Calu3 (cell line): Measurements from ENCODE around the gene LBHD2. TPM values are rescaled to one million over a fixed set of nuclear protein-coding genes. Genes with fewer than 3 reads are reported as not detected.

Source experiments
- BruUV-seq: library from RNA; stranded (reverse); fragments of 400-500 nt; replicated peaks from 2 replicates; lab custom pipeline; 2021; lab: Mats Ljungman, UMichigan
- CTCF ChIA-PET: fragments of 300-600 bp; sonication (Branson Sonifier 250); formaldehyde crosslinking; loops from one replicate; lab custom pipeline; 2022; ENCODE audit warnings: antibody characterized with exemption; lab: Charles Lee
- DNase-seq: peaks from one replicate; pipeline ENCODE4 v3.0.0; 2022
- H3K27ac Mint-ChIP-seq: one replicate; pipeline ENCODE4 v1.8.0; 2022; ENCODE audit warnings: mixed read lengths; ENCODE audit not compliant: unreplicated experiment
- H3K27me3 Mint-ChIP-seq: one replicate; pipeline ENCODE4 v1.8.0; 2022; ENCODE audit warnings: mixed read lengths; ENCODE audit not compliant: unreplicated experiment
- H3K36me3 Mint-ChIP-seq: one replicate; pipeline ENCODE4 v1.8.0; 2022; ENCODE audit warnings: mild to moderate bottlenecking, moderate library complexity, mixed read lengths; ENCODE audit not compliant: insufficient read depth, unreplicated experiment
- H3K4me1 Mint-ChIP-seq: one replicate; pipeline ENCODE4 v1.8.0; 2022; ENCODE audit warnings: mild to moderate bottlenecking, low read depth, mixed read lengths; ENCODE audit not compliant: unreplicated experiment
- H3K4me3 Mint-ChIP-seq: one replicate; pipeline ENCODE4 v1.8.0; 2022; ENCODE audit warnings: mild to moderate bottlenecking, low read depth, moderate library complexity, mixed read lengths; ENCODE audit not compliant: unreplicated experiment
- H3K9me3 Mint-ChIP-seq: one replicate; pipeline ENCODE4 v1.8.0; 2022; ENCODE audit warnings: low read depth, mixed read lengths; ENCODE audit not compliant: unreplicated experiment
- intact Hi-C: fragments of 100-400 bp; cut with micrococcal nuclease; formaldehyde crosslinking; loops from one replicate; pipeline ENCODE4 v1.10.0; 2022; ENCODE audit not compliant: unreplicated experiment
- total RNA-seq: library from RNA; stranded (reverse); gene quantifications from 2 replicates; pipeline ENCODE4 v1.2.3, GENCODE V29; 2022
- TF ChIP-seq, protein P1 (sequence below): fragments of 200-600 bp; IDR thresholded peaks from one replicate; pipeline ENCODE4 v1.8.0; 2022; ENCODE audit warnings: antibody characterized with exemption; ENCODE audit not compliant: unreplicated experiment

LBHD2 gene
- total RNA-seq, 1 experiment from 2014 or later = not detected

DNA sequence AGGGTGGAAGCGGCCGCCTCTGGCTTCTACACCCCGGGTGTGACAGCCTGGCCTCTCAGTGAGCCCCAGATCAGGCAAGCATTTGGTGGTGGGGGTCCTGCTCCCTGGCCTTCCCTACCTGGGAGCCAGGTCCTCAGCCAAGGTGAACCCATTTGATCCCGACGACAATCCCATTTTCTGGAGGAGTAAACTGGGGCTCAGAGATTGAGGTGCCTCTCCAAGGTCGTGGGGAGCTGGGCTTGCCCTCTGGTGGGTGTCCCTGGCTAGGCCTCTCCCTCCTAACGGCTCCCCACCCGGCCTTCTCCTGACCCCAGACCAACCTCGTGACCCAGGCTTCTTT, 7.8 kb downstream of the LBHD2 start:
- CTCF ChIA-PET = no interaction called here
- intact Hi-C loops = no loop called here
- Mint-ChIP-seq H3K4me3 (peak overlapping the region; percentile 24), H3K36me3 (peaks cover 9% of the 10 kb centered on the region), H3K4me1 (peaks cover 15% of the 10 kb centered on the region), H3K27ac (no peak overlapping the region), H3K9me3 (no peaks in the 10 kb centered on the region), H3K27me3 (no peaks in the 10 kb centered on the region)
- TF ChIP-seq, protein P1, sequence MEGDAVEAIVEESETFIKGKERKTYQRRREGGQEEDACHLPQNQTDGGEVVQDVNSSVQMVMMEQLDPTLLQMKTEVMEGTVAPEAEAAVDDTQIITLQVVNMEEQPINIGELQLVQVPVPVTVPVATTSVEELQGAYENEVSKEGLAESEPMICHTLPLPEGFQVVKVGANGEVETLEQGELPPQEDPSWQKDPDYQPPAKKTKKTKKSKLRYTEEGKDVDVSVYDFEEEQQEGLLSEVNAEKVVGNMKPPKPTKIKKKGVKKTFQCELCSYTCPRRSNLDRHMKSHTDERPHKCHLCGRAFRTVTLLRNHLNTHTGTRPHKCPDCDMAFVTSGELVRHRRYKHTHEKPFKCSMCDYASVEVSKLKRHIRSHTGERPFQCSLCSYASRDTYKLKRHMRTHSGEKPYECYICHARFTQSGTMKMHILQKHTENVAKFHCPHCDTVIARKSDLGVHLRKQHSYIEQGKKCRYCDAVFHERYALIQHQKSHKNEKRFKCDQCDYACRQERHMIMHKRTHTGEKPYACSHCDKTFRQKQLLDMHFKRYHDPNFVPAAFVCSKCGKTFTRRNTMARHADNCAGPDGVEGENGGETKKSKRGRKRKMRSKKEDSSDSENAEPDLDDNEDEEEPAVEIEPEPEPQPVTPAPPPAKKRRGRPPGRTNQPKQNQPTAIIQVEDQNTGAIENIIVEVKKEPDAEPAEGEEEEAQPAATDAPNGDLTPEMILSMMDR = no peak
- DNase-seq = no peak
- BruUV-seq = no TSS peak

DNA sequence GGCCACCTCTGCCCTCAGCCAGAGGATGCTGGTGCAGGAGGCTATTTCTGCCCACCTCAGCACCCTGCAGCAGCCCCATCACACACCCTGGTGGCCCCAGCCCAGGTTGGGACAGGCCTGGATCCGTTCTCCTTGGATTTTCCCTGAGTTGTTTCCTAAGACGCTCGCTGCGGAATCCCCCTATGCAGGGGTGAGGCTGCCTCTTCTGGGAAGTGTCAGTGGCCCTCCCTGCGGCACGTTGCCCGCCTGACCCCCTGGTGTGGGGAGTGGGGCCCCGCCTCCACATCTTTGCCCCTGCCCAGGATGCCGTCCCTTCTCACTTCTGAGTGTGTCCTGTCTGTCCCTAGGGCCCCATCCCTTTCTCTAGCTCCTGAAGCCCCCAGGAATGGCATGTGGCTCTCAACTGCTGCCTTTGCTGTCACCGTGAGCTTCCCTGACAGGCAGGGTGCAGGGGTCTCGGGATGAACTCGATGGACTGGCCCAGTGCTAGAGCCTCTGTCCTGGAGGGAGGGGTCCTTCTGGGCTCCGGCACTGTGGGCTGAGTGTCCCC, 9.9 kb downstream of the LBHD2 start:
- CTCF ChIA-PET = interaction anchor here (0.6 to 3.2 kb wide), 3 partner anchors 12 to 34 kb away, joined by 4 to 27 read pairs (median 7); no protein-coding TSS in a partner anchor
- Mint-ChIP-seq H3K27ac (no peak overlapping the region), H3K4me3 (peak overlapping the region; percentile 70)

DNA sequence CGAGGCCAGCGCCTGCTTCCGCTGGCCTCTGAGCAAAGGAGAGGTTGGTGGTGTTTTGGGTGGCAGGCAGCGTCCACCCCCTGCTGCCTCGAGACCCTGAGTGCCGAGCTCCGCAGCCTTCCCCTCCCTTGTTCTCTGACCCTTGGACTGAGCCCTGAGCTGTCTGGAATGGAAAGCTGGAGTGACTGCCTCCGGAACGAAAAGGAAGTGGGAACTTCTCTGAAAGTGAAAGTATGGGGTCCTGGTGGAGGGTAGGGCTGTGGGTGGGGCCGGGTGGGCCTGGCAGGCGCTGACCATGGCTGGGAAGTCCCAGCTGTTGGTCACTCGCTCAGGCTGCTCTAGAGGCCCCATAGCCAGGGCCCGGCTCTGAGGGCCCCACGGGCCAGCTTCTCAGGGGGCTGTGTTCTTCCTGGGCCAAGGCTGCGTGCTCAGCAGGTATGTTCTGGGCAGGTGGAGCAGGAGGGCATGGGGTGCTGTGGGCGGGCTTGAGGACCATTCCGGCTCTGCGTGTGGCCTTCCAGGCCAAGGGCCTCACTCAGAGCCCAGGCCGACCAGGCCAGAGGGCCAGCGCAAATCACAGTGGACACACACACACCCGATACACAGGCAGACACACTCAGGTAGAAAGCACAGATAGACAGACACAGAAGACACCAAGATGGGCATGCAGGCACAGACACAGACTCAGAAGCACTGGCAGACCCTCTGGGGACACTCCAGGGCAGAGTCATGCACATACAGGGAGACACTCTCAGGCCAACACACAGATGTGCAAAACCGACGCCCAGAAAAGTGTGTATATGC, 10.6 kb downstream of the LBHD2 start, which contains the start of gene EXOC3L4:
TSS of gene EXOC3L4 (plus strand) at position 320 of the 804 bp plus-strand sequence. CDS start 5,495 bp downstream, outside the sequence.
- TF ChIP-seq, protein P1 = no peak
- peak within 1 kb of the TSS; percentile 12 for H3K27ac Mint-ChIP-seq
- intact Hi-C loops = no loop called here
- no peak for DNase-seq
- H3K4me3 Mint-ChIP-seq = peak within 1 kb of the TSS; percentile 70
- BruUV-seq = no TSS peak
- CTCF ChIA-PET = interaction anchor here (0.6 to 3.2 kb wide), 4 partner anchors 11 to 951 kb away, joined by 4 to 27 read pairs (median 6); no protein-coding TSS in a partner anchor
- no peaks in the 10 kb centered on the region for H3K9me3 Mint-ChIP-seq
- no peaks in the 10 kb centered on the region for H3K27me3 Mint-ChIP-seq
- H3K36me3 Mint-ChIP-seq = peaks cover 9% of the 10 kb centered on the region
- peaks cover 15% of the 10 kb centered on the region for H3K4me1 Mint-ChIP-seq

More for the DNA sequence above, 9.9 kb downstream of the LBHD2 start:
- Mint-ChIP-seq H3K27me3 (no peaks in the 10 kb centered on the region), H3K4me1 (peaks cover 15% of the 10 kb centered on the region), H3K9me3 (no peaks in the 10 kb centered on the region), H3K36me3 (peaks cover 9% of the 10 kb centered on the region)
- DNase-seq = no peak
- TF ChIP-seq, protein P1 = no peak
- no TSS peak for BruUV-seq
- intact Hi-C loops = no loop called here

DNA sequence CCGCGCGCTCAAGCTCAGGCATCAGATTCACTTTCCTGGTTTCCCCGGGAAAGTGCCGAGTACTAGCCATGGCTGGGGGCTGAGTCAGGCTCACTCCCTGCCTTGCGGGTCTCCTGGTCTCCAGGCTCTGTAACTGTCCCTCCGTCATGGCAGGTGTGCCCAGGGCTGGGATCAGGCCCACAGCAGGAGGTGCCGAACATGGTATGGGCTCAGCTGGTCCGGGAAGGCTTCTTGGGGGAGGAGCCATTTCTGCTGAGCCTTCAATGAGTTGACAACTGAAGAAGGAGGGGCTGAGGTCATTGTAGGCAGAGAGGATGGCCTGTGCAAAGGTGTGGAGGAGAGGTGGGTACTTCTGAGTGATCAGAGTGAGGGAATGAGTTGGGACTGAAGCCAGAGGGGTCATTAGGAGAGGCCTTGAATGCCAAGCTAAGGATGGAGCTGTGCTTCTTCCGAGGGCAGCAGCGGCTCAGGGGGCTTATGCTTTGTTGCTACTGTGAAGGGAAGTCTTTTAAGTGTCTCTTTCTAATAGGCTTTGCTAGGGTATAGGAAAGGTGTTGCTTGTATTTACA, 11.3 kb downstream of the LBHD2 start:
- CTCF ChIA-PET = interaction anchor here (0.6 to 3.2 kb wide), 3 partner anchors 11 to 950 kb away, joined by 4 to 27 read pairs (median 7); no protein-coding TSS in a partner anchor
- H3K27me3 Mint-ChIP-seq = no peaks in the 10 kb centered on the region
- H3K9me3 Mint-ChIP-seq = no peaks in the 10 kb centered on the region
- TF ChIP-seq, protein P1 = no peak
- peaks cover 9% of the 10 kb centered on the region for H3K36me3 Mint-ChIP-seq
- H3K4me3 Mint-ChIP-seq = peak overlapping the region; percentile 70
- H3K27ac Mint-ChIP-seq = no peak overlapping the region
- intact Hi-C loops = no loop called here
- H3K4me1 Mint-ChIP-seq = peaks cover 15% of the 10 kb centered on the region
- BruUV-seq = no TSS peak
- DNase-seq = no peak
